Fibroblast of gingiva (primary cell): ENCODE measurements around the gene PIGP.
"Not testable (repeated sequence)": the region's sequence is repeated elsewhere in the genome, so short reads cannot be mapped to it uniquely, and the experiment has no call there.

Experiments used
- DNase-seq: peaks from one replicate; pipeline ENCODE4 v3.0.0-alpha.2; 2011; ENCODE audit warnings: low read depth

PIGP gene

DNA sequence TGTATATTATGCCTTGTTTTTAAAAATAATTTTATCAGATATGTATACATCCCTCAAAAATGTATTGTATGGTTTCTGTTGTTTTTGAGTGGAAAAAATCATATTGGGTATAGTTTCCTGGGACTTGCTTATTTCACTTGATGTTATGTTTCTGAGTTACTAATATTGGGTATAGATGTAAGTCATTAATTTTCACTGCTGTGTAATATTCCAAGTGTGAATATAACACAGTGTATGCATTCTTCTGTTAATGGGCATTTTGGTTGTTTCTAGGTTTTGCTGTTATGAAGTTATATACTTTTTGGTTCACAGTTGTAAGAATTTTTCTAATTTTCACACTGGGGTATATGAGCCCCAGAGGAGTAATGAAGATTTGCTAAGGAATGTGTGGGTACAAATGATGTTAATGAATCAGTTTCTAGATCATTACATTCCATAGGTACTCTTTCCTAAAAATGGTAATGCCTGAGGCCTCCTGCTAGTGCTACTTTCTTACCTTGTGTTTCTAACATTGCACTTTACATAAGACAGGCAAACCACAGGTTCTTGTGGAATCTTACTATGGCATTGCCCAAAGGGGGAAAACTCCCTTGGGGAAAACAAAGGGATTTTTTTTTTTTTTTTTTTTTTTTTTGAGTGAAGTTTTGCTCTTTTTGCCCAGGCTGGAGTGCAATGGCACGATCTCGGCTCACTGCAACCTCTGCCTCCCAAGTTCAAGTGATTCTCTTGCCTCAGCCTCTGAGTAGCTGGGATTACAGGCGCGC, 3.4 kb upstream of the PIGP start:
- no peak for DNase-seq

DNA sequence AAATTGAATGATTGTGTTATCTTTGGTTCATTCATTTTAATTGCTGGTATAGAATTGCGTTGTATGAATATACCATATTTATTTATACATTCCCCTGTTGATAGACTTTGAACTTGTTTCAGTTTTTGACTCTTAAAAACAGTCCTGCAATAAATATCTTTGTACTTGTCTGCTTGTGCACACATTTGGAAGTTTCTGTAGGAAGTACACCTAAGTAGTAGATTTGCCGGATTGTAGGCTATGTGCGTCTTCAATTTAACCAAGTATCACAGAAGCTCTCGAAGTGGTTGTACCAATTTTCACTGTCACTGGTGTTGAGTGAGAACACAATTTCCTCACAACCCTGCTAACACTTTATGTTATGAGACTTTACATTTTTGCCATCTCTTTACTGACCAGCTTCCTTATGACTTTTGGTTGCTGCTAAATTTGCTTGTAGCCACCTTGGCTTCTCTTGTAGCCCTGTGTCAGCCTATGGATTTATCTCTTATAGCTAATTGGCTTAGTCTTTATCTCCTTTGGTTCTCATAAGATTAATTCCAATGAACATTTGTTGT, 2.4 kb upstream of the PIGP start:
- DNase-seq: no peak

DNA sequence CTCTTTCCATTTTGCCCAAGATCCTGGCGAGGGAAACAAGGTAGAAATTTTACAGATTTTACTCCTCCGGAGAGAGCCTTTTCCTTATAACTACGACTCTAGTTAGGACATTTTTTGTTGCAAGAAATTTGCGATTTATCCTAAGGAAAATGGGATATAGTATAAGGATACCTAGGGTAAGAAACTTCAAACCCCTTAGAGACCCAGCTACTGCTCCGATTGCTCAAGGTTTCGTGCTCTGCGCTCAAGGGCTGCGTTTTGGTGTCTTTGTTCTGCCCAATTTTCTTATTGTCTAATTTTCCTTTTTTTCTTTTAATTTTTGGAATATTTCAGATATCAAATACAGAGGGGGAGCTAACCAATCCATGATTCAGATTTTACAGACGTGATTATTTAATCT, 1.7 kb upstream of the PIGP start:
- DNase-seq: no peak

DNA sequence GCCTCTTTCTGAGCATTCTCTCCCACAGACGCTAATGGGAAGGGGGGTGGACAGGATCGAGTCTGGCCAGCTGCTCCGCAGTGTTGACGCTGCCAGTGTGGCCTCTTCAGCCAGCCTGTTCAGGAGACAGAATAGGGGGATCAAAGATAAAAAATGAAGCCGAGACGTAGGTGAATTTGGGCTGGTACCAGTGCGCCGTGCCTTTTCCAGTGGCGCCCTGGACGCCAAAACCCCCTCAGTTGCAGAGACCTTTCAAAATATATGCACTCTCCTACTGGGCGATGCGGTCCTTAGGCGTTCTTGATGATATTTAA, 1.3 kb upstream of the PIGP start:
- no peak for DNase-seq

DNA sequence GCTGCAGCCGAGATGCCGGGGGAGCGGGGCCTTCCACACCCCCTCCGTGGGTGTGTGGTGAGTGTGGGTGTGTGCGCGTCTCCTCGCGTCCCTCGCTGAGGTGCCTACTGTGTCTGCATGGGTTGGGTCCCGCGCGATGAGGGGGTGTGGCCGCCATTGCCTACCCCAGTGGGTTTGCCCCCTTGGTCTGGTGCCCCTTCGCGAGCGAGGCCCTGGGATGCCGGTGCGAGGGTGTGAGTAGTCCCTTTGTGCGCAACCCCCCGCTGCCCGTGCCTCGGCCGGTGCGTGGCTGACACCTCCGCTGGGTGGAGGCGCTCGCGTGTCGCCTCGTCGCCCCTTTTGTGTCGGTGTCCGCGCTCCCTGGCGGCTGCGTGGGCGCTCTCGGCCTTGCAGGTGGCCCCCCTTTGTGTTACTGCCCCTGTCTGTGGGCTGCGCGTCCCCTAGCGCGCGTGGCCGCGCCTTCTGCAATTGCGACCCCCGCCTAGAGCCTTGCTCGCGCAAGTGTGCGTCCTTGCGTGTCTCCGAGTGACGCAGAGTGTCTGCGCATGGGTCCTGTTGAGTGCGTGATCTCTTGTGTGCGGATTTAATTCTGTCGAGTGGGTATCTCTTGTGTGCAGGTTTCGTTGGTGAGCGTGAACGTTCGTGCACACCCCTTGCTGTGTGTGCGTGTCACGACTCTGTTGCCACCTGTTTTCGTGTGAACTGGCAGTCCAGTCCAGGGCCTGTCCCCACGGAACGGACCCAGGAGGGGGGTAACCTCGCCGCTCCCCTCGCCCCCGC, 736 bp upstream of the PIGP start:
- peak; percentile 43 for DNase-seq

DNA sequence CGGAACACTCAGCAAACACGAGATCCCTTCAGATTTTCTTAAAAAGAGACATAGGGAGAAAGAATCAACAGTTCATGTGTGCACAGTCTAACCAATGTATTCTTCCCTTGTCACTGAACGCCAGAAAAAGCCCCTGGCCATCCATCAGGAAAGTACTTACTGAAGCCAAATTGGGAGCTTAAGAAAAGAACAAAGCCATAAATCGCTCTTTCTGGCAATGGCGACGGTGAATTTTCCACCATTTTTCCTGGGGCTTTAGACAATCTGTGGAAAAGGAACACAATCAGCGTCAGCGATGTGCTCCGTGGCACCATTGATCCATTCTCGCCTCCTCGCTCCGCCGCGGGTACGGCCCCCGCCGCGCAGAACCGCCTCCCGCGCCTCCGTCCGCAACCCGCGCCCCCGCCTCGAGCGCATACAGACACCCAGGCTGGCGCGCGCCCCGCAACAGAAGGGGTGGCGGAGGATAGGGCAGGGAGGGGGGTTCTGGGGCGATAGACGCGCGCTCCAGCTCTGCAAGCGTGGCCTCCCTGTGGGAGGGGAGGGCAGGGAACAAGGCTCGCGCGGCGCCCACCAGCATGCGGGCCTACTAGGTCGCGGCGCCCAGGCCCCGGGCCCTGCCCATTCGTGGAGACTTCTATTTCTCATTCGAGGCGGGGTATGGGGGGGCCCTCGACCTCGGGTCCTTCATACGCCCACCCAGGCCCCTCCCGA, 440 bp downstream of the PIGP start:
- DNase-seq: peak; percentile 90

DNA sequence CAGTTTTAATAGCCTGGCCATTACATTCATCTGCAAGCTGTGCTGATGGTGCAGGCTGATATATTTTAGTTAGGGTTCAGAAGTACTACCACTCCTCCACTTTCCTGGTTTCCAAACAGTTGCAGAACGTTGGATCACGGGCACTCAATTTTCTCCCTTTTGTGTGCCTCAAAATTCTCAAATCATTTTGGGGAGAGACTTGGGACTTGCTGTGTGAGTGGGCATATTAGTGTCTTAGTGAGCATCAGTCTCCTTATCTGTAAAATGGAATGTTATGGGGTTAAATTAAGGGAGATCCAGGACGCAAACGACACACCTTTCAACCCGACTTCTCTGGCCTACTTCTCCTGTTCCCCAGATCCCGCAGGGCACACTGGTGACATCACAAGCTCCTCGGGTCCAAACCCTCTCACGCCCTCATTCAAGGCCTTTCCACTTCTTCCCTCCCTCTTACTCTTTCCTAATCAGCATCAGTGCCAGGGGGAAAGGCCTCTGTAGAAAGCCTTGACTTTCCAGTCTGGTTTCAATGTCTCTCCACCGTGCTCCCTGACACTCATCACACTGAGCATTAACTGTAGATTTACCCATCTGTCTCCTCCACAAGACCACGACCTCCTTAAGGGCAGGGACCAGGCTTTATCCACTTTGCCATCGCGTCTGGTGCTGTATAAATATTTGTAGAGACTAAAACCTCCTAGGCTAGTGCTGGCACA, 1.2 kb downstream of the PIGP start:
- DNase-seq: peak; percentile 94

DNA sequence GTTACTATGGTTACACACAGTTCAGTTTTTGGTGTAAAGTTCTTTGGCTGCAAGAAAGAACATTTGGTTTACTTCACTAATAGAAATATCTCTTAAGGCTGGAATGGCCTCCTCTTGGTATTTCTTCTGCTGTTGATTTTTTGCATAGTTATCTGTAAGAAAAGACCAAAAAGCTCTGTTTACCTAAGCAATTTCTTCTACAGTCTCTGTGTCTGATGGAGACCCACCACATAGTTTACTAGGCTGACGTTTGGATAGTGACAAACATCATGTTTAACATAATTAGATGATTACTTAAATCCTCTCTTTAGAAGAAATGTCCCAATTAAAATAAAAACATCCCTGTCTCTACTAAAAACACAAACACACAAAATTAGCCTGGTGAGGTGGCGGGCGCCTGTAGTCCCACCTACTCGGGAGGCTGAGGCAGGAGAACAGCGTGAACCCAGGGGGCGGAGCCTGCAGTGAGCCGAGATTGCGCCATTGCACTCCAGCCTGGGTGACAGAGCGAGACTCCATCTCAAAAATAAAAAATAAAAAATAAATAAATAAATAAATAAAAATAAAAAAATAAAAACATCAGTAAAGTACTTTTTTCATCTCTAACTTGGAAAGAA, 7.2 kb downstream of the PIGP start:
- no peak for DNase-seq

DNA sequence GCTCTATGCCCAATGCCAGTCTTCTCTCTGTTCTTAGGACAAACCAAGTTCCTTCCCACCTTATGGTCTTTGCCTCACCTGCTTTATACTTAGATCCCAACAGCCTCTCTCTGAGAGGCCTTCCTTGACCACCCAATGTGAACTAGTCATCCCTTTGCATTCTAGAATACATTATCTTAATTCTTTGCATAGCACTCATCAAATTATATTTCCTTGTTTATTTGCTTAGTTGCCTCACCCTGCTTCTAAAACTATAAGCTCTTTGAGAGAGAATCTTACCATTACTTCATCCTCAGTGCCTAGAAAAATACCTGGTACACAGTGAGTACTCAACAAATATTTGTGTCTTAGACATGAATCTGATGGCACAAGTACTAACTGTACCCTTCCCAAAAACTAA, 8.0 kb downstream of the PIGP start:
- DNase-seq: no peak

DNA sequence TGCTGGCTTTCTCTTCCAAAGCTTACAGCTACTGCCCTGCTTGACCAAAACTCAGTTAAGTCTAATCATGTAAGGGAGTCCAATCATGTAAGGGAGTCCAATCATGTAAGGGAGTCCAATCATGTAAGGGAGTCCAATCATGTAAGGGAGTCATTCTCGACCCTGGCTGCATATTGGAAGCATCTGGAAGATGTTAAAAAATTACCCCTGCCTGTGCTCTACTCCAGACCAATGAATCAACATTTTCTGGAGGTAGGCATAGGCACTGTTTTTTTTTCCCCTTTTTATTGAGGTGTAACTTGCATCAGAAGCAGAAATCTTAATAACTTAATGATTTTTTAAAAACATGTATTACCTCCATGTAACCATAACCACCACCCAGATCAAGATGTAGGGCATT, 9.4 kb downstream of the PIGP start:
- DNase-seq: no peak

DNA sequence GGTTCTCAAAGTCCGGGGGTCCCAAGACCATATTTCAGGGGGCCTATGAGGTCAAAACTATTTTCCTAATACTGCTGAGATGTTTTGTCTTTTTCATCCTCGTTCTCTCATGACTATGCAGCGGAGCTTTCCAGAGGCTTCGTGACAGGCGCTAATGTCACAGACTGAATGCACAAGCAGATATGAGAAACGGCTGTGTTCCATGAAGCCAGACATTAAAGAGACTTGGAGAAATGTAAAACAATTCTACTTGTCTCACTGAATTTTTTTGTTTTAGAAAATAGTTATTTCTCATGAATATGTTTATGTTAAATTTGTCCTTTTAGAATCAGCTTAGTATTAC, 10.3 kb downstream of the PIGP start:
- DNase-seq: no peak

DNA sequence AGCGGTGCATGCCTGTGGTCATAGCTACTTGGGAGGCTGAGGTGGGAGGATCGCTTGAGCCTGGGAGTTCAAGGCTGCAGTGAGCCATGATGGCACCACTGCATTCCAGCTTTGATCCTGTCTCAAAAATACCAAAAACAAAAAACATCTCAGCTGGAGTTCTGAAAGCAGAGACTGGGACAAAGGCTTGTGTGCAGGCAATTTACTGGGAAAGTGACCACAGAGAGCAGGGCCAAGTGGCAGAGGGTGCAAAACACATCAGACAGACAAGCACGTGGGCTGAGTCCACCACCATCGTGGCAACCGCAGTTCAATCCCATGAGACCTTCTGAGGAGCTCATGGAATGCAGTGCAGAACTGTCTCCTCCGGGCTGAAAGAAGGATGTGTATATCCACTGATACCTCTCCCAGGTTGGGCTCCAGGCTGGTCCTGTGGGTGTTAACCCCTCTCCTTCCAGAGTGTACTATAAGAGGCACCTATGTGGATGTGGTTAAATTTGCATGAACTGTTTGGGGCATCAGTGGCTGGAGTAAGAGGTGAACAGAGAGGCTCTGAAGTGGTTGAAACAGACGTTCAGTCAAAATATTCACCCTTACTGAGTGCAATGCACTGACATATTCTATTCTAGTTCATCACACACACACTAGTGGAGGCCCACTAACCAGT, 10.8 kb downstream of the PIGP start:
- DNase-seq: peak; percentile 91

DNA sequence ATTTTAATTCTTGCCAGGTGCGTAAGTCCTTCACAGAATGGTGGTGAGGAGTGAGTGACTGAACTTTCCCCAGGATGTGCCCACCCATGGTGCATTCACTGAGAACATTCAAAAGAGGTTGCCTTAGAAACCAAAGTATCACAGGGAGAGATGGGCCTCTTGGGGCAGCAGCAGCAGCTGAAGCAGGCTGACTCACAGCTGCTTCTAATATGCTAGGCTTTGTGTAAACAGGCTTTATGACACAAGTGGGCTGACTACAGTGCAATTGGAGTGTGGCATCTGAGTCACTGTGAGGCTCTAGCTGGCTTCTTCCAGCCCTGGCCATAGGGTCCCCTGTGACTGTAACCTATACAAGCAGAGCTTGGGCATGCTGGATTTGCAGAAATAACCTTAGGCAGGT, 12.6 kb downstream of the PIGP start:
- peak; percentile 97 for DNase-seq

DNA sequence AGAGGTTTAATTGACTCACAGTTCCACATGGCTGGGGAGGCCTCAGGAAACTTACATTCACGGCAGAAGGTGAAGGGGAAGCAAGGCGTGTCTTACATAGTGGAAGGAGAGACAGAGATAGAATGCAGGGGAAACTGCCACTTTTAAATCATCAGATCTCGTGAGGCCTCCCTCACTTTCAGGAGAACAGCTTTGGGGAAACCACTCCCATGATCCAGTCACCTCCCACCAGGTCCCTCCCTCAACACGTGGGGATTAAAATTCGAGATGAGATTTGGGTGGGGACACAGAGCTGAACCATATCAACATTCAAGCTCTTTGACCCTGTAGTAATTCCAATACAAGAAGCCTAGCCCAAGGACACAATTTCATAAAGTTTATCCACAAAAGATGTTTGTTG, 13.7 kb downstream of the PIGP start:
- no peak for DNase-seq

DNA sequence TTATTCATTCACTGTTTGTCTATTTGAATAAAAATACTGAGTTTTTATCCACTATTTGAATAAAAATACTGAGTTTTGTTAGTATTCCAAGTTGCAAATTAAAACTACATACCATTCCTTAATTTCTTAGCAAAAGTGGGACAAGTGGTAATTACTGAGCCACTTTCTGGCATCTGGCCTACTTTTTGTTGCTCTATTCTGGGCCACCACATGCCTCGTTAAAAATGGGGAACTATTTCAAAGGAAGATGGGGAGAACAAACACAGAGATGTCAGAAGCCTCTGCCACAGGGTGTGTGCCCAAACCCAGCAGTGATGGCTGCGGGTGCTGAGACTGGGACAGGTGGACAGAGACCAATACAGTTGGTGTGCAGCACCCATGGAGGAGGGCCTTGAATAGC, 14.6 kb downstream of the PIGP start:
- DNase-seq: no peak

DNA sequence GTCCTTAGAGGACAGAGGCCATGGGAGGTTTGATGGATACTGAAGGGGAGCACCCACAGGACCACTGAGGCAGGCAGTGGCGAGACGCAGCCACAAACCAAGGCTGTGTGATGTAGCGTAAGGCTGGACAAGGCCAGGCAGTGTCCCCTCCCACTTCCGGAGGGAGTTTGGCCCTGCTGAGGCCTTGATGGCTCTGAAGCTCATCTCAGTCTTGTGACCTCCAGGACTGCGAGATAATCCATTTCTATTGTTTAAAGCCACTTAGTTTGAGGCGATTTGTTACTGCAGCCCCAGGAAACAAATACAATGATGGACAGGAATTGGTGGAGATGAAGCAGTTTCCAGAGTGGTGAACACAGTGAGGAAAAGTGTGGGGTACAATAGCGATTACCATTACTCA, 15.3 kb downstream of the PIGP start:
- no peak for DNase-seq

DNA sequence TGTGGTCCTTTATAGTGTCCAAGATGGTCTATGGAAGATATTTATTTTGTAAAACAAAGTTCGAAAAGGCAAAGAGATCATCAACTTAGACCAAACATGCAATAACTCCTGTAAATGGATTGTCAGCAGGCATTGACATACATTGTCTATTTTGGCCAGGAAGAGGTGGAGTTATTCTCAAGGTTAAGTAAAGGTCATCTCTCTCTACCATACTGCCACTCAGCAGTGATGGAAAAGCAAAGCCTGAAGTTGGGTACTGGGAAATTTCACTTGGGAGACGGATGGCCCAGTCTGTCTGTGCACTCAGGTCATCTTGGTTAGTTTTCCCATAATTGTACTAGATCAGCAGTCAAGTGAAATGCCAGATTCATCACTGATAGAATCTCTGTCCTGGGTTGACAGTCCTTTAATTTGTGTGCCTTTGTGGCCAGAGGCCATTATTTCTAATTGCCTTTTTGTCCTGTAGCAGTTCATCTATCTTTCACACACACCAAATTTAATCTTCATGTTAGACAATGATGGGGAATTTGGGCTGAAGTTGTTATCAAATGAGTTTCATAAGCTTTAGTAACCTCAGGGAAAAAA, 17.5 kb downstream of the PIGP start:
- DNase-seq: no peak

DNA sequence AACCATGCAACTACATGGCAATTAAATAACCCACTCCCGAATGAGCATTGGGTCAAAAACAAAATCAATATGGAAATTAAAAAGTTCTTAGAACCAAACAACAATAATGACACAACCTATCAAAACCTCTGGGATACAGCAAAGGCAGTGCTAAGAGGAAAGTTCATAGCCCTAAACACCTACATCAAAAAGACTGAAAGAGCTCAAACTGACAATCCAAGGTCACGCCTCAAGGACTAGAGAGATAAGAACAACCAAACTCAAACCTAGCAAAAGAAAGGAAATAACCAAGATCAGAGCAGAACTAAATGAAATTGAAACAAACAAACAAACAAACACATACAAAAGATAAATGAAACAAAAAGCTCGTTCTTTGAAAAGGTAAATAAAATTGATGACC, 23.1 kb downstream of the PIGP start:
- not testable (repeated sequence) for DNase-seq

DNA sequence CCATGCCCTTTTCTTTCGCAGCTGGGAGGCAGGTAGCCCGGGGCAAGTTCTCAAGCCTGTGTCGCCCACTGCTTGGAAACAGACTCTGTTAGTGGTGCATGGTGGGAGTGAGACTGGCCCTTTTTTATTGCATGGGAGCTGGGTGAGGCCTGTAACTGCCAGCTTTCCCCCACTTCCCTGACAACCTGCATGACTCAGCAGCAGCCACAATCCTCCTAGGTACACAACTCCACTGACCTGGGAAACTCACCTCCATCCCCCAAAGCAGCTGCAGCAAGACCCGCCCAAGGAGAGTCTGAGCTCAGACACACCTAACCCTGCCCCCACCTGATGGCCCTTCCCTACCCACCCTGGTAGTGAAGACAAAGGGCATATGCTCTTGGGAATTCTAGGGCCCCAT, 25.8 kb downstream of the PIGP start:
- no peak for DNase-seq

DNA sequence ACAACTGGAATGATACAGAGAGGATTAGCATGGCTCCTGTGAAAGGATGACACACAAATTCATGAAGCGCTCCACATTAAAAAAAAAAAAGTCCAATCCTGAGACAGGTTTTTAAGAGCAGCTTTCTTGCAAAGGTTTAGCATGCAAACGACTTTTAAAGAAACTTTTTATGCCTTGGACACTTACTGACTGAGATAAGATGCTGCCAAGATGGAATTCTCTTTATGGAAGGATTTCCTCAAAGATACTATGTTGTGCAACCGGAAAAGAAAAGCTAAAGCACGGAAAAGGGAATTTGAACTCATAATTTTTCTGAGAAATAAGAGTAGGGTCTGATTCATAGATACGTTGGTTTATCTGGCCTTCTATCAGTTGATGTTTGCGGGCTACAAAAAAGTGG, 27.3 kb downstream of the PIGP start:
- no peak for DNase-seq

DNA sequence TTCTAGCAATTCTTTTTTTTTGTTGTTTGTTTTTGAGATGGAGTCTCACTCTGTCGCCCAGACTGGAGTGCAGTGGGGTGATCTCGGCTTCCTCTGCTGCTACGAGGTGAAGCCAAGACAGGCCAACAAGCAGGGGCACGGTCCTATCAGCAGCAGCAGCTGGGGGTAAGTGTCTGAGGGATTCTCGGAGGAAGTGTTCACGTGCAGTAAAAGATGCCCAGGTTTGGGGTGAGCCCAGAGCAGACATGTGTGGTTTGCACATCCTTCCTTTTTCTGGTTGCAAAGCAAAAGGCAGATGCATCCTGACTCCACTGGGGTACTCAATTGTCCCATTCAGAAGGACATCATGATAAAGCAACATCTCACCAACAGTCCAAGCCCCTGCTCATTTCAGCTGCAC, 27.7 kb downstream of the PIGP start:
- no peak for DNase-seq
